Measurements from ENCODE around the gene ITPRIPL1.

DNA sequence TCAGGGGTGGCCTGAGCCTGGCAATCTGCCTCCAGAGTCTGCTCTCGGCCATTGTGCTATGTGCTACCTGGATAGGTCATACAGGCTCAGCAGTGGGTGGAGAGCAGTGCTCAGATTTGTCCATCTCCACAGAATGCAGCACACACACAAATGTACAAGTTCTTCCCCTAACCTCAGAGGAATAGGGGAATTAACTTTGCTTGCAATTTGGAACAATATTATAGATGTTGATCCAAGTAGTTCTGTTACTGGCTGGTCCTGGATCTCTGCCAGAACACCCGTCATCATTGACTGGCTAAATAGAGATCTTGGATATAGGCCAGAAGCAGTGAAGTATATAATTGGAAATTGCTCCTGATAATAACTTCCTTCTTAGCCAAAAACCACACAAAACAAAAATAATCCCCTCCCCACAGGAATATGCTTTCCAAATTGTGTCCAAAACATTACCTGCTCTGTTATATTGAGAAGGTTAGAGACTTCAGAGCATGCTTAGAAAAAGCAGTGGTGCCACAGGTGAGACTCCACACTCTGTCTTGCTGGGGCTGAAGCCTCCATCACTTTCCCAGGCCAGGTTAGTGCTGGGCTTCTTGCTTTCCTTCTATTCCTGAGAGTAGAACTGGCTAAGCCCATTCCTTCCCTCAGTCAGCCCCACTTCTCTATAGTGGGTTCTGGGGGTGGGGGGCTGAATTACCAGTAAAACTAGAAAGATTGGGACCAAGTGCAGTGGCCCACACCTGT is 49.3 kb downstream of the ITPRIPL1 start:
- TF ChIP-seq, protein P1, sequence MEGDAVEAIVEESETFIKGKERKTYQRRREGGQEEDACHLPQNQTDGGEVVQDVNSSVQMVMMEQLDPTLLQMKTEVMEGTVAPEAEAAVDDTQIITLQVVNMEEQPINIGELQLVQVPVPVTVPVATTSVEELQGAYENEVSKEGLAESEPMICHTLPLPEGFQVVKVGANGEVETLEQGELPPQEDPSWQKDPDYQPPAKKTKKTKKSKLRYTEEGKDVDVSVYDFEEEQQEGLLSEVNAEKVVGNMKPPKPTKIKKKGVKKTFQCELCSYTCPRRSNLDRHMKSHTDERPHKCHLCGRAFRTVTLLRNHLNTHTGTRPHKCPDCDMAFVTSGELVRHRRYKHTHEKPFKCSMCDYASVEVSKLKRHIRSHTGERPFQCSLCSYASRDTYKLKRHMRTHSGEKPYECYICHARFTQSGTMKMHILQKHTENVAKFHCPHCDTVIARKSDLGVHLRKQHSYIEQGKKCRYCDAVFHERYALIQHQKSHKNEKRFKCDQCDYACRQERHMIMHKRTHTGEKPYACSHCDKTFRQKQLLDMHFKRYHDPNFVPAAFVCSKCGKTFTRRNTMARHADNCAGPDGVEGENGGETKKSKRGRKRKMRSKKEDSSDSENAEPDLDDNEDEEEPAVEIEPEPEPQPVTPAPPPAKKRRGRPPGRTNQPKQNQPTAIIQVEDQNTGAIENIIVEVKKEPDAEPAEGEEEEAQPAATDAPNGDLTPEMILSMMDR (IDR thresholded peaks at IDR 0.05; ENCODE audit: low read depth, low read length, poor library complexity, severe bottlenecking): no peak
- no peak for TF ChIP-seq EZH2phosphoT487 (IDR thresholded peaks at IDR 0.05; ENCODE audit: borderline replicate concordance, low read length)

Data from DOHH2 (cell line).